Adrenal gland (tissue), 12 donors: ENCODE results near the gene FHL1. TPM values are rescaled to one million over a fixed set of nuclear protein-coding genes. Genes with fewer than 3 reads are reported as not detected.
A peak's percentile ranks its signal among the peaks of the same experiment; 100 is the strongest.

ENCODE experiments used
- DNase-seq, 7 donors: peaks; one replicate each; pipeline ENCODE4 v3.0.0-alpha.2; 2019 to 2020
- H3K27ac ChIP-seq, 5 donors: fragments of 200-600 bp; sonication (generic) in 4 of 5; 1 replicate in 3 of 5; 2 replicates in 2 of 5; pipeline versions ENCODE4 v1.5.1 to v1.8.0; 2016 to 2020; ENCODE audit warnings: mild to moderate bottlenecking in 1 of 5
- H3K27me3 ChIP-seq: fragments of 200-600 bp; 2 replicates; pipeline ENCODE4 v1.8.0; 2021
- H3K36me3 ChIP-seq, 2 donors: fragments of 200-600 bp; replicated peaks in 1 of 2; 1 replicate in 1 of 2; 2 replicates in 1 of 2; pipeline versions ENCODE4 v1.5.1 to v1.8.0; 2018 to 2022
- H3K4me1 ChIP-seq, 2 donors: fragments of 200-600 bp; replicated peaks in 1 of 2; 1 replicate in 1 of 2; 2 replicates in 1 of 2; pipeline versions ENCODE4 v1.5.1 to v1.8.0; 2018 to 2021
- H3K4me3 ChIP-seq, 4 donors: fragments of 200-600 bp; sonication (generic) in 3 of 4; one replicate each; pipeline ENCODE4 v1.5.1; 2016 to 2018
- H3K9me3 ChIP-seq, 3 donors: fragments of 200-600 bp; sonication (generic) in 1 of 3; replicated peaks in 1 of 3; 1 replicate in 2 of 3; 2 replicates in 1 of 3; pipeline versions ENCODE4 v1.5.1 to v1.8.0; 2016 to 2021
- POLR2A ChIP-seq, 2 donors: fragments of 450-650 bp; IDR thresholded peaks; one replicate each; pipeline ENCODE4 v1.6.1; 2017; ENCODE audit warnings: antibody characterized with exemption in 2 of 2, mild to moderate bottlenecking in 2 of 2, moderate library complexity in 1 of 2
- WGBS, 4 donors: extraction: QIAGEN DNeasy Blood & Tissue Kit in 2 of 4; methylation state at CpG; one replicate each; pipeline versions ENCODE4 v1.1.5 to v1.1.7; 2013 to 2017; 5-methylcytosine and 5-hydroxymethylcytosine counted together
- intact Hi-C, 2 donors: fragments of 100-400 bp; cut with DNase I; formaldehyde crosslinking; loops; one replicate each; pipeline versions ENCODE4 v1.14.1 to v1.15.0; 2022 to 2023
- polyA plus RNA-seq, 3 donors: library from polyadenylated mRNA; stranded (reverse); fragments of 200-250 nt in 2 of 3; fragments of 350-450 nt in 1 of 3; fragmentation: Illumina TruSeq in 1 of 3; extraction: RNeasy Lipid Tissue Mini Kit (QIAGEN cat#74804) in 1 of 3; gene quantifications; one replicate each; pipeline ENCODE4 v1.2.3, GENCODE V29; 2013 to 2014
- total RNA-seq, 9 donors: library from RNA; depleted of rRNA in 4 of 9; stranded (reverse); fragments of >200 nt in 4 of 9; fragments of 120-200 nt in 1 of 9; fragmentation: NEBNext Ultra II Directional in 1 of 9; extraction: Animal tissue kit (Norgen Biotek cat#: 25700) in 1 of 9; gene quantifications; one replicate each; pipeline versions ENCODE4 v1.1.0 to v1.2.4, GENCODE V29; 2013 to 2023
- TF ChIP-seq, protein P1 (sequence below), 6 experiments: fragments of 450-650 bp in 4 of 6; fragments of 200-600 bp in 2 of 6; sonication (generic) in 1 of 6; IDR thresholded peaks; 1 replicate in 5 of 6; 2 replicates in 1 of 6; pipeline versions ENCODE4 v1.5.1 to v1.8.0; 2016 to 2021; ENCODE audit warnings: antibody characterized with exemption in 6 of 6, mild to moderate bottlenecking in 2 of 6, moderate library complexity in 1 of 6
- donor health status: healthy with polysubstance abuse.
- donor health status: Bipolar disorder and iron deficiency.
- donor health status: DM: yes; HTN: yes; CAD: no.
- donor health status: DM: no; HTN: no; CAD: no.
- donor health status: DM: no; HTN: no; CAD: no.
- donor health status: DM: yes; HTN: yes; CAD: no.

The FHL1 gene
- total and polyA plus RNA-seq, 12 donors, result 23.2 to 78.0 (median 50.0) TPM

DNA sequence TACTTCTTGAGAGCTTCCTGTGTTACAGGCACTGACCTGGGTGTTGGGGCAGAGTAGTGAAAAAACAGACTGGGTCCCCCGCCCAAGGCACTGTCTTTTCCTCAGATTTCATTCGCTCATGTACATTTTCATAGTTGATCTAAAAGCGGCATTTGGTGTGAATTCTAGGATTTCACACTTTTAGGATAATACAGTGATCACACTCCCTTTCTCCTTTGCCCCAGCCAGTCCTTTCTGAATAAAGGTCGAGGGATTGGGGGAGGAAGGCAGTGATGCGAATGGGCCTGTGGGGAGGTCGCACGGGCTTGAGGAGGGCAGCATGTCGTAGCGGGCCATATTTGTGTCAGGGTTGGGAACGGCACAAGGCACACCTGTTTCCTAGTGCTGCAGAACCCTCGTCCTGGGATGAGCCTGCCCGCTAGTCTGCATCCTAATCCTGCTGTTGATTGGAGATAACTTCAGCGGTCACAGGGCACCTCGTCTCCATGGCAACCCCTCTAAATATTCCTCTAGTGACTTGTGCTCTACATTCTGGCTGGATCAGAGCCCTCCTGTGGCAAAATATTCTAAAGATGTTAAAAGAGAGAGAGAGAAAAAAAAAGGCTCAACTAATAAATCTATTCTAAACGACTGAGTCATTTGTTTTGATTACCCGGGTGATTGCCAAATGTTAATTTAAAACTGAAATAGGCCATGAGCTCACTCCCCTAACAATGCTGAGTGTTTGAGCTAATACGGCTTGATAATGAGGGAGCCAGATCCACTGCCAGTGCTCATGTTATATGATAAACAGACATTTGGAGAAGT is 21.8 kb downstream of the FHL1 start:
- peak overlapping the region in 4 of 5 donors; percentile 59 to 73 (median 60) for H3K27ac ChIP-seq
- no peak for TF ChIP-seq POLR2A (IDR thresholded peaks at IDR 0.05)
- TF ChIP-seq, protein P1, sequence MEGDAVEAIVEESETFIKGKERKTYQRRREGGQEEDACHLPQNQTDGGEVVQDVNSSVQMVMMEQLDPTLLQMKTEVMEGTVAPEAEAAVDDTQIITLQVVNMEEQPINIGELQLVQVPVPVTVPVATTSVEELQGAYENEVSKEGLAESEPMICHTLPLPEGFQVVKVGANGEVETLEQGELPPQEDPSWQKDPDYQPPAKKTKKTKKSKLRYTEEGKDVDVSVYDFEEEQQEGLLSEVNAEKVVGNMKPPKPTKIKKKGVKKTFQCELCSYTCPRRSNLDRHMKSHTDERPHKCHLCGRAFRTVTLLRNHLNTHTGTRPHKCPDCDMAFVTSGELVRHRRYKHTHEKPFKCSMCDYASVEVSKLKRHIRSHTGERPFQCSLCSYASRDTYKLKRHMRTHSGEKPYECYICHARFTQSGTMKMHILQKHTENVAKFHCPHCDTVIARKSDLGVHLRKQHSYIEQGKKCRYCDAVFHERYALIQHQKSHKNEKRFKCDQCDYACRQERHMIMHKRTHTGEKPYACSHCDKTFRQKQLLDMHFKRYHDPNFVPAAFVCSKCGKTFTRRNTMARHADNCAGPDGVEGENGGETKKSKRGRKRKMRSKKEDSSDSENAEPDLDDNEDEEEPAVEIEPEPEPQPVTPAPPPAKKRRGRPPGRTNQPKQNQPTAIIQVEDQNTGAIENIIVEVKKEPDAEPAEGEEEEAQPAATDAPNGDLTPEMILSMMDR (IDR thresholded peaks at IDR 0.05), result no peak
- no peak overlapping the region for H3K4me3 ChIP-seq
- no peaks in the 10 kb centered on the region for H3K9me3 ChIP-seq
- H3K4me1 ChIP-seq, result peaks cover 4 to 16% of the 10 kb centered on the region in 2 donors
- no peaks in the 10 kb centered on the region for H3K27me3 ChIP-seq
- no peaks in the 10 kb centered on the region for H3K36me3 ChIP-seq
- 32 to 59% (median 40%) methylated on average over 9 to 17 of the region's 17 CpGs for WGBS, 4 donors
- intact Hi-C loops, result loop anchor here (5.0 to 10.0 kb wide), 2 partner anchors 38 to 144 kb away; no protein-coding TSS in a partner anchor
- peak; percentile 37 to 84 (median 64) for DNase-seq

DNA sequence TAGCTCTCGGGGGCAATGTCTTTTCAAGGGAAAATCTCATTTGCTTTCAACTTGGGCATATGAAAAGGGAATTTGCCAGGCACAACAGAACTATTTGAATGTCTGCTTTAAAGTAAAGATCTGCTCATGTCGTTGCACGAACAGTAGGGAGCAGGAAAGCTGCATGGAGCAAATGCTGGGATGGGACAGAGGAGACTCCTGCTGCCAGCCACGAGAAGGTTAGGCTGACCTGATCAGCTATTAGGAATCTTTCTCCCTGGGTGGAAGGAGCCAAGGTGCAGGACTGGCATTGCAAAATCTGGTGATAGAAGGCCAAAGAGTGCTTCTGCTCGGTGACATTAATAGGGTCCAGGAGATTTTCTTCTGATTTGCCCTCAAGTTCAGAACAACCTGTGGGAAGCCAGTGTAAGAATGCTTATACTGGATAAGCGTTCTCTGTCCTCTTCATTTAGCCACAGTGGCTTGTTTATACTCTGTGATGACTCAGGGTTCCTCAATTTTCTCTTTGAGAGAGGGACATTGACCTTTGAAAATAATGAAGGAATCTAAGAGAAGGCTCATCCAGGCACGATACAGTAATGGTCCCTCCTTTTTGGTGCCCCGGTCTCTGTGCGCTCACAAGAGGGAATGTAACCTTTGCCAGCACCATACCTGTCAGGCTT is 22.9 kb downstream of the FHL1 start:
- DNase-seq, result peak; percentile 30 to 69 (median 62)
- WGBS, 4 donors, result 39 to 59% (median 53%) methylated on average over 9 of the region's 9 CpGs
- Histone ChIP-seq H3K36me3 (no peaks in the 10 kb centered on the region), H3K27ac (peak overlapping the region in 4 of 5 donors; percentile 22 to 73 (median 60)), H3K27me3 (no peaks in the 10 kb centered on the region), H3K4me1 (peaks cover 4 to 21% of the 10 kb centered on the region in 2 donors), H3K9me3 (no peaks in the 10 kb centered on the region), H3K4me3 (no peak overlapping the region)
- intact Hi-C loops, result no loop called here
- TF ChIP-seq, protein P1 (IDR thresholded peaks at IDR 0.05), result peak in 5 of 6 experiments; percentile 38 to 63 (median 42)
- TF ChIP-seq POLR2A (IDR thresholded peaks at IDR 0.05), result peak in 1 of 2 donors; percentile 5

DNA sequence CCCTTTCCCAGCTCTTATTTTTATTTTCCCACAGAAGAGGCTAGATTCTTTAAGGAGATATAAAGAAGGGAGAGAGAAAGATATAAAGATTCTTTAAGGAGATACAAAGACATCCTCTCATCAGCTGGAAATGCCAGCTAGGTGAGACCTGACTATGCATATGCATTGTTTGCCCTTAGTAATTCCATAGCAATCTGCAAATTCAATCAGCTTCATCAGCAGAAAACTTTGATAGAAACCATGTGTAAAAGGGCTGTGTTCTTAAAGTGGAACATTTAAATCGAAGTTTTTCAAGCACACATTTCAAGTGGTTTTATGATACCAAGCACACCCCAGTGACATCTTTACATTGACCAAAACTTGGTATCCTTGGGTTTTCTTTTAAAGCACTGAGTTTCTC is 24.1 kb downstream of the FHL1 start:
- Histone ChIP-seq H3K27me3 (no peaks in the 10 kb centered on the region), H3K4me3 (no peak overlapping the region), H3K36me3 (no peaks in the 10 kb centered on the region), H3K9me3 (no peaks in the 10 kb centered on the region), H3K4me1 (peaks cover 12 to 30% of the 10 kb centered on the region in 2 donors), H3K27ac (no peak overlapping the region)
- TF ChIP-seq POLR2A (IDR thresholded peaks at IDR 0.05), result no peak
- TF ChIP-seq, protein P1 (IDR thresholded peaks at IDR 0.05), result no peak
- intact Hi-C loops, result no loop called here
- DNase-seq, result no peak
- WGBS, 4 donors, result 42 to 71% (median 53%) methylated on average over 1 of the region's 1 CpG

DNA sequence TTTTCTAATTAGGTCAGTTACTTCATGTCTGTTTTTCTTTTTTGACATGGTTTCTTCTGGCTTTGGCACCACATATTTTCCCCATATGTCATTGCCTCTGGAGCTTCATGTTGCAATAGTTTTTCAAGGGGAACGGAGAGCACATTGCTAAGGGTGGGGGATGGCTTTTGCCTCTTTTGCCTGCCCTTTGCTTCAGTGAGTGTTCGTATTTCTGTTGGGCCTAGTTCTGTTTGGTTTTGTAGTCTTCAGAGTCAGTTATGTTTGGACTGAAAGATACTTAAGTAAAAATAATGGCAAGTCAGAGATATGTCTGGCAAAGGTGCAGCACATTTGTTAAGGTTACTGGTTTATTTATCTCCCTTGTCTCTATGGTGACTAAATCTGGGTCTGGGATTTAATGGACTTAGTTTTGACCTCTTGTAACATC is 29.1 kb downstream of the FHL1 start:
- intact Hi-C loops, result no loop called here
- Histone ChIP-seq H3K27ac (peak overlapping the region in 4 of 5 donors; percentile 54 to 72 (median 64)), H3K27me3 (no peaks in the 10 kb centered on the region), H3K9me3 (no peaks in the 10 kb centered on the region), H3K4me1 (peaks cover 9 to 14% of the 10 kb centered on the region in 2 donors), H3K36me3 (no peaks in the 10 kb centered on the region), H3K4me3 (no peak overlapping the region)
- peak in 6 of 7 donors; percentile 40 to 67 (median 52) for DNase-seq
- 19 to 29% (median 22%) methylated on average over 2 of the region's 2 CpGs for WGBS, 4 donors
- TF ChIP-seq POLR2A (IDR thresholded peaks at IDR 0.05), result no peak
- TF ChIP-seq, protein P1 (IDR thresholded peaks at IDR 0.05), result no peak
